ENCODE results near the gene ENTPD6.

DNA sequence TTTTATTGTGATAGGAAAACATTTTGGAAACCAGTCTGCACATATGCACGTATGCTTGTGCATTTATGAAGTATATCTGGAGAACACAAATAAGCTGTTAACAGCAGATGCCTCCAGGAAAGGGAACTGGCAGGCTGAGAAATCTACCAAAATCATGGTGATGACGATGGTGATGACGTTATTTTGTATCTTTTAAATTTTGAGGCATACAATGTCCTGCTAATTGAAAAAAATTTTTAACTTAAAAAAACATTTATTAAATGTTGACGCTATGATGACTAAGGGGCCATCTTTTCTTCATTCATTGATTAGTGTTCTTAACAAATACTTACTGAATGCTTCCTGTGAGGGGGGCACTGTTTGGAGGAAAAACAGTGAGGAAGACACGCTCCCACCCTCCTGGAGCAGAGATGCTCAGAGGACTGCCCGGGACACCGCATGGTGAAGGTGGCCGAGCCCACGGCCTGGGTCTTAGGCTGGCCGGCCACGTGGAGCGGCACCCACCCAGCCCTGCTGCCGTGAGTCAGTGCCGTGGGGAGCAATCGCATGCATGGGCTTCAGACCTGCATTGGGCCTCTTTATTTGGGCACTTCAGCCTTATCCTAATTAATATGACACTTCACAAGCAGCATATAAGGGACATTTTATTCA, 15.9 kb upstream of the ENTPD6 start:
- TF ChIP-seq, protein P1, sequence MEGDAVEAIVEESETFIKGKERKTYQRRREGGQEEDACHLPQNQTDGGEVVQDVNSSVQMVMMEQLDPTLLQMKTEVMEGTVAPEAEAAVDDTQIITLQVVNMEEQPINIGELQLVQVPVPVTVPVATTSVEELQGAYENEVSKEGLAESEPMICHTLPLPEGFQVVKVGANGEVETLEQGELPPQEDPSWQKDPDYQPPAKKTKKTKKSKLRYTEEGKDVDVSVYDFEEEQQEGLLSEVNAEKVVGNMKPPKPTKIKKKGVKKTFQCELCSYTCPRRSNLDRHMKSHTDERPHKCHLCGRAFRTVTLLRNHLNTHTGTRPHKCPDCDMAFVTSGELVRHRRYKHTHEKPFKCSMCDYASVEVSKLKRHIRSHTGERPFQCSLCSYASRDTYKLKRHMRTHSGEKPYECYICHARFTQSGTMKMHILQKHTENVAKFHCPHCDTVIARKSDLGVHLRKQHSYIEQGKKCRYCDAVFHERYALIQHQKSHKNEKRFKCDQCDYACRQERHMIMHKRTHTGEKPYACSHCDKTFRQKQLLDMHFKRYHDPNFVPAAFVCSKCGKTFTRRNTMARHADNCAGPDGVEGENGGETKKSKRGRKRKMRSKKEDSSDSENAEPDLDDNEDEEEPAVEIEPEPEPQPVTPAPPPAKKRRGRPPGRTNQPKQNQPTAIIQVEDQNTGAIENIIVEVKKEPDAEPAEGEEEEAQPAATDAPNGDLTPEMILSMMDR (IDR thresholded peaks at IDR 0.05), result no peak
- TF ChIP-seq POLR2A (IDR thresholded peaks at IDR 0.05) (no peak), EP300 (IDR thresholded peaks at IDR 0.05) (no peak)

Measured in ovary (tissue), 3 donors.